Stimulated activated CD8-positive, alpha-beta memory T cell treated with anti-CD3 and anti-CD28 coated beads, Interleukin-15, amount 100 ng/mL, for 1 hour (primary cell): ENCODE data around the gene ISM1.
A peak's percentile ranks its signal among the peaks of the same experiment; 100 is the strongest.

Experiments used
- DNase-seq: peaks from one replicate; pipeline ENCODE4 v3.0.0-alpha.2; 2020; ENCODE audit warnings: low read depth

The ISM1 gene

GRCh38 chr20:13256606-13257005, 35.5 kb downstream of the ISM1 start:
- DNase-seq = no peak

GRCh38 chr20:13259921-13260320, 38.8 kb downstream of the ISM1 start:
- no peak for DNase-seq

GRCh38 chr20:13260650-13261279, 39.7 kb downstream of the ISM1 start:
- DNase-seq = no peak

- DNase-seq = peak; percentile 54
Observed at GRCh38 chr20:13261460-13262301, 40.6 kb downstream of the ISM1 start.

- DNase-seq = no peak
Observed at GRCh38 chr20:13262302-13262650, 41.2 kb downstream of the ISM1 start.

GRCh38 chr20:13262671-13263360, 41.7 kb downstream of the ISM1 start:
- DNase-seq = no peak

GRCh38 chr20:13263451-13263850, 42.4 kb downstream of the ISM1 start:
- DNase-seq = no peak

- DNase-seq = no peak
Observed at GRCh38 chr20:13264907-13265306, 43.8 kb downstream of the ISM1 start.

- DNase-seq = no peak
Observed at GRCh38 chr20:13265941-13266340, 44.9 kb downstream of the ISM1 start.

- DNase-seq = no peak
Observed at GRCh38 chr20:13267231-13267630, 46.2 kb downstream of the ISM1 start.

GRCh38 chr20:13268953-13269352, 47.9 kb downstream of the ISM1 start:
- no peak for DNase-seq

GRCh38 chr20:13270211-13270610, 49.1 kb downstream of the ISM1 start:
- DNase-seq = no peak

GRCh38 chr20:13271098-13271497, 50.0 kb downstream of the ISM1 start:
- no peak for DNase-seq

- no peak for DNase-seq
Observed at GRCh38 chr20:13271977-13272975, 51.2 kb downstream of the ISM1 start.

- no peak for DNase-seq
Observed at GRCh38 chr20:13274275-13274861, 53.3 kb downstream of the ISM1 start.

GRCh38 chr20:13276945-13277541, 56.0 kb downstream of the ISM1 start:
- no peak for DNase-seq

- no peak for DNase-seq
Observed at GRCh38 chr20:13277663-13278295, 56.7 kb downstream of the ISM1 start.

GRCh38 chr20:13278812-13279570, 57.9 kb downstream of the ISM1 start:
- no peak for DNase-seq

- DNase-seq = no peak
Observed at GRCh38 chr20:13280609-13281324, 59.7 kb downstream of the ISM1 start.
